Mesendoderm (in vitro differentiated cells): Measurements from ENCODE around the gene HSPB8.

Experiments
- DNase-seq: peaks from one replicate; pipeline ENCODE4 v3.0.0; 2013
- H2AK5ac ChIP-seq: 2 replicates; pipeline ENCODE4 v1.6.1; 2013; ENCODE audit warnings: low read length, inconsistent platforms
- H2BK120ac ChIP-seq: 2 replicates; pipeline ENCODE4 v1.6.1; 2013; ENCODE audit warnings: low read depth, mild to moderate bottlenecking, low read length, moderate library complexity, mixed read lengths
- H2BK15ac ChIP-seq: replicated peaks from 2 replicates; pipeline ENCODE4 v1.6.1; 2013; ENCODE audit warnings: low read depth, mild to moderate bottlenecking, moderate library complexity
- H2BK5ac ChIP-seq: 2 replicates; pipeline ENCODE4 v1.6.1; 2013; ENCODE audit warnings: low read length, inconsistent platforms
- H3K18ac ChIP-seq: 2 replicates; pipeline ENCODE4 v1.6.1; 2013; ENCODE audit warnings: mild to moderate bottlenecking, low read length, mixed read lengths
- H3K23ac ChIP-seq: one replicate; pipeline ENCODE4 v1.6.1; 2013; ENCODE audit warnings: low read length
- H3K27ac ChIP-seq: 2 replicates; pipeline ENCODE4 v1.5.1; 2013; ENCODE audit warnings: low read depth, mild to moderate bottlenecking, inconsistent platforms, low read length, moderate library complexity
- H3K27me3 ChIP-seq: 2 replicates; pipeline ENCODE4 v1.6.1; 2013; ENCODE audit warnings: low read length, control low read depth, mild to moderate bottlenecking, inconsistent platforms; ENCODE audit not compliant: insufficient read depth, poor library complexity
- H3K36me3 ChIP-seq: 2 replicates; pipeline ENCODE4 v1.6.1; 2013; ENCODE audit warnings: low read length, inconsistent platforms; ENCODE audit not compliant: control insufficient read depth, insufficient read depth
- H3K4ac ChIP-seq: one replicate; pipeline ENCODE4 v1.6.1; 2013; ENCODE audit warnings: low read depth, mild to moderate bottlenecking, low read length, moderate library complexity
- H3K4me1 ChIP-seq: 2 replicates; pipeline ENCODE4 v1.6.1; 2013; ENCODE audit warnings: low read depth, low read length, inconsistent platforms; ENCODE audit not compliant: control insufficient read depth
- H3K4me2 ChIP-seq: 2 replicates; pipeline ENCODE4 v1.6.1; 2013; ENCODE audit warnings: low read length
- H3K4me3 ChIP-seq: 2 replicates; pipeline ENCODE4 v1.5.1; 2013; ENCODE audit warnings: mild to moderate bottlenecking, low read length
- H3K56ac ChIP-seq: one replicate; pipeline ENCODE4 v1.6.1; 2013; ENCODE audit warnings: low read length
- H3K79me1 ChIP-seq: 2 replicates; pipeline ENCODE4 v1.6.1; 2013; ENCODE audit warnings: low read length, inconsistent platforms
- H3K79me2 ChIP-seq: 2 replicates; pipeline ENCODE4 v1.6.1; 2013; ENCODE audit warnings: mild to moderate bottlenecking, low read length; ENCODE audit not compliant: control insufficient read depth, insufficient read depth
- H3K9ac ChIP-seq: 2 replicates; pipeline ENCODE4 v1.6.1; 2013; ENCODE audit warnings: low read length, inconsistent platforms
- H4K5ac ChIP-seq: one replicate; pipeline ENCODE4 v1.6.1; 2013; ENCODE audit warnings: low read length
- H4K8ac ChIP-seq: one replicate; pipeline ENCODE4 v1.6.1; 2013; ENCODE audit warnings: low read depth, mild to moderate bottlenecking, control low read depth, low read length, moderate library complexity
- WGBS: extraction: QIAGEN DNeasy Blood & Tissue Kit; methylation state at CpG from one replicate; pipeline ENCODE4 v1.1.7; 2013; ENCODE audit warnings: low lambda C conversion rate, missing lambda C conversion rate; ENCODE audit not compliant: insufficient coverage; ENCODE audit errors: extremely low coverage; 5-methylcytosine and 5-hydroxymethylcytosine counted together

The HSPB8 gene

GRCh38 chr12:119171691-119172425 is 6.9 kb upstream of the HSPB8 start:
- no peak overlapping the region for H4K8ac ChIP-seq
- H2BK15ac ChIP-seq = no peak overlapping the region
- no CpG with 5 or more reads among the region's 15 CpGs for WGBS
- H3K23ac ChIP-seq = no peak overlapping the region
- no peaks in the 10 kb centered on the region for H3K36me3 ChIP-seq
- H3K4me3 ChIP-seq = no peak overlapping the region
- no peak overlapping the region for H3K27ac ChIP-seq
- peak overlapping the region; percentile 19 for H2AK5ac ChIP-seq
- H3K27me3 ChIP-seq = no peaks in the 10 kb centered on the region
- no peak overlapping the region for H2BK5ac ChIP-seq
- peak overlapping the region; percentile 11 for H3K56ac ChIP-seq
- no peak overlapping the region for H4K5ac ChIP-seq
- H3K18ac ChIP-seq = no peak overlapping the region
- H3K4me2 ChIP-seq = no peak overlapping the region
- peaks cover 9% of the 10 kb centered on the region for H3K4me1 ChIP-seq
- no peak overlapping the region for H3K4ac ChIP-seq
- H3K79me1 ChIP-seq = no peaks in the 10 kb centered on the region
- peak; percentile 64 for DNase-seq
- no peaks in the 10 kb centered on the region for H3K79me2 ChIP-seq
- H3K9ac ChIP-seq = no peak overlapping the region
- no peak overlapping the region for H2BK120ac ChIP-seq

GRCh38 chr12:119175081-119175480 is 3.6 kb upstream of the HSPB8 start:
- no peak overlapping the region for H2BK120ac ChIP-seq
- H4K5ac ChIP-seq = no peak overlapping the region
- H3K23ac ChIP-seq = no peak overlapping the region
- no peak overlapping the region for H4K8ac ChIP-seq
- H3K27me3 ChIP-seq = no peaks in the 10 kb centered on the region
- H2BK5ac ChIP-seq = no peak overlapping the region
- no peaks in the 10 kb centered on the region for H3K36me3 ChIP-seq
- H3K4me3 ChIP-seq = no peak overlapping the region
- H3K9ac ChIP-seq = no peak overlapping the region
- no peak overlapping the region for H3K4me2 ChIP-seq
- H3K27ac ChIP-seq = no peak overlapping the region
- peaks cover 18% of the 10 kb centered on the region for H3K4me1 ChIP-seq
- peak overlapping the region; percentile 37 for H2AK5ac ChIP-seq
- DNase-seq = no peak
- H3K18ac ChIP-seq = no peak overlapping the region
- H3K79me1 ChIP-seq = peaks cover 1% of the 10 kb centered on the region
- H3K4ac ChIP-seq = no peak overlapping the region
- no peak overlapping the region for H2BK15ac ChIP-seq
- peaks cover 1% of the 10 kb centered on the region for H3K79me2 ChIP-seq
- peak overlapping the region; percentile 34 for H3K56ac ChIP-seq
- no CpG with 5 or more reads among the region's 5 CpGs for WGBS

- WGBS = no CpG with 5 or more reads among the region's 21 CpGs
- Histone ChIP-seq H3K56ac (peak overlapping the region; percentile 73), H2BK120ac (no peak overlapping the region), H3K79me1 (peaks cover 1% of the 10 kb centered on the region), H3K27ac (no peak overlapping the region), H3K79me2 (peaks cover 1% of the 10 kb centered on the region), H3K4ac (no peak overlapping the region), H3K18ac (peak overlapping the region; percentile 54), H3K4me1 (peaks cover 19% of the 10 kb centered on the region), H2BK15ac (no peak overlapping the region), H2BK5ac (no peak overlapping the region), H3K23ac (no peak overlapping the region), H3K4me2 (no peak overlapping the region), H3K27me3 (no peaks in the 10 kb centered on the region), H3K4me3 (no peak overlapping the region), H3K36me3 (no peaks in the 10 kb centered on the region), H2AK5ac (no peak overlapping the region), H4K5ac (no peak overlapping the region), H4K8ac (no peak overlapping the region), H3K9ac (no peak overlapping the region)
- DNase-seq = peak; percentile 91
Measured at GRCh38 chr12:119176267-119177055, 2.3 kb upstream of the HSPB8 start.

- Histone ChIP-seq H4K5ac (no peak overlapping the region), H2BK5ac (no peak overlapping the region), H3K36me3 (no peaks in the 10 kb centered on the region), H2BK120ac (no peak overlapping the region), H3K27me3 (no peaks in the 10 kb centered on the region), H3K4me2 (no peak overlapping the region), H3K4me3 (no peak overlapping the region), H3K79me2 (peaks cover 4% of the 10 kb centered on the region), H3K4me1 (peaks cover 23% of the 10 kb centered on the region), H3K9ac (no peak overlapping the region), H2BK15ac (no peak overlapping the region), H3K79me1 (peaks cover 3% of the 10 kb centered on the region), H3K18ac (peak overlapping the region; percentile 54), H4K8ac (no peak overlapping the region), H2AK5ac (no peak overlapping the region), H3K4ac (no peak overlapping the region), H3K23ac (no peak overlapping the region), H3K27ac (no peak overlapping the region), H3K56ac (no peak overlapping the region)
- no CpG with 5 or more reads among the region's 4 CpGs for WGBS
- DNase-seq = no peak
Measured at GRCh38 chr12:119177056-119177325, 1.7 kb upstream of the HSPB8 start.

- no peak overlapping the region for H3K4ac ChIP-seq
- WGBS = no CpG with 5 or more reads among the region's 15 CpGs
- no peak overlapping the region for H3K4me2 ChIP-seq
- no peaks in the 10 kb centered on the region for H3K27me3 ChIP-seq
- no peak overlapping the region for H3K56ac ChIP-seq
- no peak overlapping the region for H2BK120ac ChIP-seq
- H3K27ac ChIP-seq = peak overlapping the region; percentile 40
- H3K79me1 ChIP-seq = peaks cover 7% of the 10 kb centered on the region
- no peak overlapping the region for H2BK5ac ChIP-seq
- no peak overlapping the region for H3K4me3 ChIP-seq
- H4K8ac ChIP-seq = no peak overlapping the region
- no peak overlapping the region for H3K9ac ChIP-seq
- H4K5ac ChIP-seq = no peak overlapping the region
- no peaks in the 10 kb centered on the region for H3K36me3 ChIP-seq
- no peak overlapping the region for H2BK15ac ChIP-seq
- H2AK5ac ChIP-seq = no peak overlapping the region
- no peak overlapping the region for H3K23ac ChIP-seq
- H3K18ac ChIP-seq = no peak overlapping the region
- peaks cover 8% of the 10 kb centered on the region for H3K79me2 ChIP-seq
- peak; percentile 87 for DNase-seq
- H3K4me1 ChIP-seq = peaks cover 19% of the 10 kb centered on the region
Measured at GRCh38 chr12:119177724-119178380, 879 bp upstream of the HSPB8 start.
